Esophagus squamous epithelium (tissue), 5 donors: ENCODE data around the gene ACSL3. TPM values are rescaled to one million over a fixed set of nuclear protein-coding genes. Genes with fewer than 3 reads are reported as not detected.
"Not testable (repeated sequence)": the region's sequence is repeated elsewhere in the genome, so short reads cannot be mapped to it uniquely, and the experiment has no call there.

Source experiments
- DNase-seq: peaks from one replicate; lab custom pipeline; 2025; lab: John Stamatoyannopoulos, UW
- H3K27ac ChIP-seq, 4 donors: fragments of 200-600 bp; sonication (generic); one replicate each; pipeline ENCODE4 v1.5.1; 2016 to 2019; ENCODE audit warnings: mild to moderate bottlenecking in 1 of 4
- H3K27me3 ChIP-seq, 4 donors: fragments of 200-600 bp; sonication (generic); 1 replicate in 3 of 4; 2 replicates in 1 of 4; pipeline versions ENCODE4 v1.5.1 to v1.6.0; 2017 to 2021; ENCODE audit warnings: antibody characterized with exemption in 1 of 4
- H3K36me3 ChIP-seq, 3 donors: fragments of 200-600 bp; sonication (generic); one replicate each; pipeline ENCODE4 v1.5.1; 2016 to 2019
- H3K4me1 ChIP-seq, 3 donors: fragments of 200-600 bp; sonication (generic); one replicate each; pipeline ENCODE4 v1.5.1; 2017 to 2019
- H3K4me3 ChIP-seq, 4 donors: fragments of 200-600 bp; sonication (generic); 1 replicate in 3 of 4; 2 replicates in 1 of 4; pipeline ENCODE4 v1.5.1; 2016 to 2019; ENCODE audit warnings: mild to moderate bottlenecking in 2 of 4, moderate library complexity in 1 of 4
- H3K9me3 ChIP-seq, 3 donors: fragments of 200-600 bp; sonication (generic); one replicate each; pipeline ENCODE4 v1.5.1; 2016 to 2019
- POLR2A ChIP-seq, 4 donors: fragments of 450-650 bp; IDR thresholded peaks; one replicate each; pipeline ENCODE4 v1.6.1; 2017; ENCODE audit warnings: antibody characterized with exemption in 4 of 4, mild to moderate bottlenecking in 4 of 4, moderate library complexity in 3 of 4
- WGBS, 2 donors: methylation state at CpG; one replicate each; pipeline ENCODE4 v1.1.5; 2018; 5-methylcytosine and 5-hydroxymethylcytosine counted together
- intact Hi-C: fragments of 100-400 bp; cut with DNase I; formaldehyde crosslinking; loops from one replicate; pipeline ENCODE4 v1.15.0; 2022
- total RNA-seq, 4 donors: library from RNA; depleted of rRNA; stranded (reverse); fragments of >200 nt; gene quantifications; one replicate each; pipeline ENCODE4 v1.1.0, GENCODE V29; 2016
- TF ChIP-seq, protein P1 (sequence below), 6 experiments: fragments of 450-650 bp in 4 of 6; fragments of 200-600 bp in 2 of 6; sonication (generic) in 2 of 6; IDR thresholded peaks; one replicate each; pipeline ENCODE4 v1.5.1; 2016 to 2019; ENCODE audit warnings: antibody characterized with exemption in 6 of 6, mild to moderate bottlenecking in 4 of 6, moderate library complexity in 4 of 6
- donor health status: DM: yes; HTN: yes; CAD: no.

Gene ACSL3
- total RNA-seq, 4 donors from 2014 or later = 62.4 to 84.6 (median 76.6) TPM

DNA sequence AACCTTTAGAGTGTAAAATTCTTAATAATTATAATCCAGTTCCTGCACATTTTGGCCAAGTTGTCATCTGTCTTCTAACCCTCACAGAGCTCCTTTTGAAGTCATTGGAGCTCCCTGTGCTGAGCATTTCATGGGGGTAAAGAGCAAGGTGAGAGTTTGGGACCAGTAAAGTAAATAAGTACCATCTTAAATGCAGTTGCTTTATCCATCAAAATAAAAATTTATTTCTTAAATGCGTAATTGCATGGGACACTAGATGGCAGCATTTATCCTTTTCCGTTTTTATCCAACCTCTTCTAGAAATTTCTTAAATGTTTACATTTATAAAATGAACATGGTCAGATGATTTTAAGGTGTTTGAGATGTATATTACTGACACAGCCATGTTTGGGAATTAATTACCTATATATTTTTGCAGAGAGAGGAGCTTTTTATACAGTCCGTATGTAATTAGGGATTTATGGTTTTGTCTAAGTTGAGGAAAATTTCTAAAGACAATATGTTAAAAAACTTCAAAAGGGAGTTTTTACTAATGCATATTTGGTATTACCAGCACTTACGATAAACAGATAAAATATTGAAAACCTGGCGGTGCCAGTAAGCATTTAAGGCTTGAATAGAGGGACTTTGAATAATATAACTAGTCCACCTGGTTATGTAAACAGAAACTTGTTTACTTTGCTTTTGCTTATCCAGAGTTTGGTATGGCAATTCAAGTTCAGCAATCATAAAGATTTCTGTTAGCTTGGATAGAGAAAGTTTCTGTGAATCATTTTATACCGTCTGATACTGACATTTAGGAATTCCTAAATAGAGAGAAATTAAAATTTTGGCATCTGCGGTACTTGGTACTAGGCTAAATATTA lies 54.5 kb downstream of the ACSL3 start:
- Histone ChIP-seq H3K4me3 (no peak overlapping the region), H3K27ac (no peak overlapping the region), H3K9me3 (no peaks in the 10 kb centered on the region), H3K4me1 (peaks cover 0 to 4% (median 0%) of the 10 kb centered on the region in 3 donors), H3K36me3 (peaks cover 0 to 59% (median 7%) of the 10 kb centered on the region in 3 donors), H3K27me3 (no peaks in the 10 kb centered on the region)
- 78 to 79% methylated on average over 7 of the region's 7 CpGs for WGBS, 2 donors
- intact Hi-C loops = no loop called here
- TF ChIP-seq POLR2A (IDR thresholded peaks at IDR 0.05) = no peak
- TF ChIP-seq, protein P1, sequence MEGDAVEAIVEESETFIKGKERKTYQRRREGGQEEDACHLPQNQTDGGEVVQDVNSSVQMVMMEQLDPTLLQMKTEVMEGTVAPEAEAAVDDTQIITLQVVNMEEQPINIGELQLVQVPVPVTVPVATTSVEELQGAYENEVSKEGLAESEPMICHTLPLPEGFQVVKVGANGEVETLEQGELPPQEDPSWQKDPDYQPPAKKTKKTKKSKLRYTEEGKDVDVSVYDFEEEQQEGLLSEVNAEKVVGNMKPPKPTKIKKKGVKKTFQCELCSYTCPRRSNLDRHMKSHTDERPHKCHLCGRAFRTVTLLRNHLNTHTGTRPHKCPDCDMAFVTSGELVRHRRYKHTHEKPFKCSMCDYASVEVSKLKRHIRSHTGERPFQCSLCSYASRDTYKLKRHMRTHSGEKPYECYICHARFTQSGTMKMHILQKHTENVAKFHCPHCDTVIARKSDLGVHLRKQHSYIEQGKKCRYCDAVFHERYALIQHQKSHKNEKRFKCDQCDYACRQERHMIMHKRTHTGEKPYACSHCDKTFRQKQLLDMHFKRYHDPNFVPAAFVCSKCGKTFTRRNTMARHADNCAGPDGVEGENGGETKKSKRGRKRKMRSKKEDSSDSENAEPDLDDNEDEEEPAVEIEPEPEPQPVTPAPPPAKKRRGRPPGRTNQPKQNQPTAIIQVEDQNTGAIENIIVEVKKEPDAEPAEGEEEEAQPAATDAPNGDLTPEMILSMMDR (IDR thresholded peaks at IDR 0.05) = peak in 5 of 6 experiments; percentile 26 to 61 (median 34)
- no peak for DNase-seq

GRCh38 chr2:222916229-222917197 lies 55.7 kb downstream of the ACSL3 start:
- H3K4me1 ChIP-seq = peaks cover 0 to 4% (median 0%) of the 10 kb centered on the region in 3 donors
- WGBS, 2 donors = 88 to 89% methylated on average over 11 of the region's 11 CpGs
- intact Hi-C loops = no loop called here

DNA sequence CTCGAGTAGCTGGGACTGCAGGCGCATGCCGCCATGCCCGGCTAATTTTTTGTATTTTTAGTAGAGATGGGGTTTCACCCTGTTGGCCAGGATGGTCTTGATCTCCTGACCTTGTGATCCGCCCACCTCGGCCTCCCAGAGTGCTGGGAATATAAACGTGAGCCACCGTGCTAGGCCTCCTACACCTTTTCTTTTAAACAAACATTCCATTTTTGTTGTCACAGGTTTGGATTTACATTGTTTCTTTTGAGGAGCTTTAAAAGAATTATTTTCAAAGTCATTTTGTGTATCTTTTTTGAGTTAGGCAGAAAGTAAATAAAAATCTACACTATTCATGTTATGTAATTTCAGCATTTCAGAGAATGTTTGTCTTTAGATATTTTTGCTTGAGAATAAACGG lies 56.4 kb downstream of the ACSL3 start:
- H3K9me3 ChIP-seq, DNase-seq, H3K4me1 ChIP-seq, H3K27ac ChIP-seq, H3K27me3 ChIP-seq, intact Hi-C loops, H3K4me3 ChIP-seq: not testable (repeated sequence)
- peaks cover 0 to 63% (median 7%) of the 10 kb centered on the region in 3 donors for H3K36me3 ChIP-seq
- 79 to 82% methylated on average over 9 of the region's 9 CpGs for WGBS, 2 donors

More at GRCh38 chr2:222916229-222917197, 55.7 kb downstream of the ACSL3 start:
- no peak overlapping the region for H3K4me3 ChIP-seq
- H3K36me3 ChIP-seq = peaks cover 0 to 60% (median 7%) of the 10 kb centered on the region in 3 donors
- H3K27me3 ChIP-seq = no peaks in the 10 kb centered on the region
- TF ChIP-seq, protein P1 (IDR thresholded peaks at IDR 0.05) = no peak
- no peak for TF ChIP-seq POLR2A (IDR thresholded peaks at IDR 0.05)
- no peaks in the 10 kb centered on the region for H3K9me3 ChIP-seq
- DNase-seq = no peak
- H3K27ac ChIP-seq = no peak overlapping the region

GRCh38 chr2:222919841-222920526 lies 59.1 kb downstream of the ACSL3 start:
- no peak overlapping the region for H3K27ac ChIP-seq
- no peak for TF ChIP-seq POLR2A (IDR thresholded peaks at IDR 0.05)
- TF ChIP-seq, protein P1 (IDR thresholded peaks at IDR 0.05) = no peak
- no peak for DNase-seq
- peaks cover 0 to 83% (median 17%) of the 10 kb centered on the region in 3 donors for H3K36me3 ChIP-seq
- 80 to 86% methylated on average over 2 of the region's 2 CpGs for WGBS, 2 donors
- H3K4me1 ChIP-seq = no peaks in the 10 kb centered on the region
- H3K9me3 ChIP-seq = no peaks in the 10 kb centered on the region
- H3K4me3 ChIP-seq = no peak overlapping the region
- no peaks in the 10 kb centered on the region for H3K27me3 ChIP-seq
- intact Hi-C loops = no loop called here

DNA sequence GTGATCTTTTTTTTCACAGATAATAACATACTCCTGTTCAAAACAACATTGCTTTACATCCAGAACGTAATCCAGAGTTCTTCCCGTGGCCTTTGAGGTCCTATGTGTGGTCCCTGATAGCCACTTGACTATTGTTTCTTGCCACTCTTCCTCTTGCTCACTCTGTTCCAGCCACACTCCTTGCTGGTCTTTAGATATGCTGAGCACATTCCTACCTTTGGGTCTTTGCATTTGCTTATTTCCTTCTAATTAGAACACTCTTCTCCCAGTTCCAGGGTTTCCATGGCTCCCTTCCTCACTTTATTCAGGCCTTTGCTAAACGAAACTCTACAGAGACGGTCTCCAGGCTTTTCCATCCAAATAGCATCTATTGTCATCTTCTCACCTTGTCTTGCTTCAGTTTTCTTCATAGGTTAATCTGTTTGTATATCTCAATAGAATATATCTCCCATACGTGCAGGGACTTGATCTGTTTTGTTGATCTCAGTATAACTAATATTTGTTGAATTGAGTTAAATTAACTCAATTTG lies 59.9 kb downstream of the ACSL3 start:
- H3K36me3 ChIP-seq = peaks cover 0 to 91% (median 17%) of the 10 kb centered on the region in 3 donors
- intact Hi-C loops = no loop called here
- no peak for DNase-seq
- WGBS, 2 donors = 89 to 93% methylated on average over 5 of the region's 5 CpGs
- H3K4me3 ChIP-seq = no peak overlapping the region
- no peak overlapping the region for H3K27ac ChIP-seq
- H3K27me3 ChIP-seq = no peaks in the 10 kb centered on the region
- no peaks in the 10 kb centered on the region for H3K9me3 ChIP-seq
- TF ChIP-seq POLR2A (IDR thresholded peaks at IDR 0.05) = no peak
- H3K4me1 ChIP-seq = no peaks in the 10 kb centered on the region
